ENCODE results near the gene ELF1. TPM values are rescaled to one million over a fixed set of nuclear protein-coding genes. Genes with fewer than 3 reads are reported as not detected.
A peak's percentile ranks its signal among the peaks of the same experiment; 100 is the strongest.

Gene ELF1
- total and polyA plus RNA-seq, 10 of the 15 experiments (the other 5 are each of a cell fraction or from before 2014, with no cell fraction given), result 43.3 to 97.6 (median 55.7) TPM

- TF ChIP-seq, protein P1, sequence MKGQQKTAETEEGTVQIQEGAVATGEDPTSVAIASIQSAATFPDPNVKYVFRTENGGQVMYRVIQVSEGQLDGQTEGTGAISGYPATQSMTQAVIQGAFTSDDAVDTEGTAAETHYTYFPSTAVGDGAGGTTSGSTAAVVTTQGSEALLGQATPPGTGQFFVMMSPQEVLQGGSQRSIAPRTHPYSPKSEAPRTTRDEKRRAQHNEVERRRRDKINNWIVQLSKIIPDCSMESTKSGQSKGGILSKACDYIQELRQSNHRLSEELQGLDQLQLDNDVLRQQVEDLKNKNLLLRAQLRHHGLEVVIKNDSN (IDR thresholded peaks at IDR 0.05; ENCODE audit: borderline replicate concordance, extremely low read length, insufficient read depth, low read depth, low read length), result no peak
- TF ChIP-seq ZNF217 (IDR thresholded peaks at IDR 0.05) (peak; percentile 72), CEBPB (IDR thresholded peaks at IDR 0.05; ENCODE audit: borderline replicate concordance in 1 of 2, low read depth in 2 of 2, low read length in 2 of 2) (peak in 1 of 2 experiments; percentile 76; a peak in 1 of 4 replicates), CBX5 (IDR thresholded peaks at IDR 0.05; ENCODE audit: low read depth) (peak; percentile 91; the same call in 1 of the 2 replicates), KDM1A (IDR thresholded peaks at IDR 0.05; ENCODE audit: borderline replicate concordance) (no peak), TBL1XR1 (IDR thresholded peaks at IDR 0.05; ENCODE audit: low read depth, low read length) (peak; percentile 88), GATAD2B (conservative IDR thresholded peaks at IDR 0.05; ENCODE audit: low read depth) (0 out of 2 replicates have a peak, but pooled peaks have one; percentile 38), KLF5 (IDR thresholded peaks at IDR 0.05; ENCODE audit: partially characterized antibody) (peak; percentile 43), POLR2A (IDR thresholded peaks at IDR 0.05; ENCODE audit: low read depth, low read length) (no peak), PAX5 (IDR thresholded peaks at IDR 0.05; ENCODE audit: borderline replicate concordance, low read depth, low read length) (peak; percentile 28; the same call in 1 of the 2 replicates), POLR2AphosphoS5 (IDR thresholded peaks at IDR 0.05; ENCODE audit: low read length) (peak; percentile 31; the same call in 1 of the 2 replicates), ZNF384 (IDR thresholded peaks at IDR 0.05; ENCODE audit: borderline replicate concordance, low read depth, low read length) (peak; percentile 92), MEF2A (IDR thresholded peaks at IDR 0.05; ENCODE audit: insufficient read depth, low read depth, low read length) (peak; percentile 92), JUNB (IDR thresholded peaks at IDR 0.05) (peak; percentile 70), KAT2A (conservative IDR thresholded peaks at IDR 0.05; ENCODE audit: control insufficient read depth, low read depth, low read length) (no peak), HDAC6 (IDR thresholded peaks at IDR 0.05; ENCODE audit: unreplicated experiment) (no peak), SIX5 (IDR thresholded peaks at IDR 0.05; ENCODE audit: low read depth, low read length, severe bottlenecking) (no peak), SMAD5 (IDR thresholded peaks at IDR 0.05; ENCODE audit: low read depth) (no peak), POU2F2 (IDR thresholded peaks at IDR 0.05; ENCODE audit: borderline replicate concordance, low read depth, low read length) (peak; percentile 54; the same call in 1 of the 3 replicates)
- TF ChIP-seq, protein P2, sequence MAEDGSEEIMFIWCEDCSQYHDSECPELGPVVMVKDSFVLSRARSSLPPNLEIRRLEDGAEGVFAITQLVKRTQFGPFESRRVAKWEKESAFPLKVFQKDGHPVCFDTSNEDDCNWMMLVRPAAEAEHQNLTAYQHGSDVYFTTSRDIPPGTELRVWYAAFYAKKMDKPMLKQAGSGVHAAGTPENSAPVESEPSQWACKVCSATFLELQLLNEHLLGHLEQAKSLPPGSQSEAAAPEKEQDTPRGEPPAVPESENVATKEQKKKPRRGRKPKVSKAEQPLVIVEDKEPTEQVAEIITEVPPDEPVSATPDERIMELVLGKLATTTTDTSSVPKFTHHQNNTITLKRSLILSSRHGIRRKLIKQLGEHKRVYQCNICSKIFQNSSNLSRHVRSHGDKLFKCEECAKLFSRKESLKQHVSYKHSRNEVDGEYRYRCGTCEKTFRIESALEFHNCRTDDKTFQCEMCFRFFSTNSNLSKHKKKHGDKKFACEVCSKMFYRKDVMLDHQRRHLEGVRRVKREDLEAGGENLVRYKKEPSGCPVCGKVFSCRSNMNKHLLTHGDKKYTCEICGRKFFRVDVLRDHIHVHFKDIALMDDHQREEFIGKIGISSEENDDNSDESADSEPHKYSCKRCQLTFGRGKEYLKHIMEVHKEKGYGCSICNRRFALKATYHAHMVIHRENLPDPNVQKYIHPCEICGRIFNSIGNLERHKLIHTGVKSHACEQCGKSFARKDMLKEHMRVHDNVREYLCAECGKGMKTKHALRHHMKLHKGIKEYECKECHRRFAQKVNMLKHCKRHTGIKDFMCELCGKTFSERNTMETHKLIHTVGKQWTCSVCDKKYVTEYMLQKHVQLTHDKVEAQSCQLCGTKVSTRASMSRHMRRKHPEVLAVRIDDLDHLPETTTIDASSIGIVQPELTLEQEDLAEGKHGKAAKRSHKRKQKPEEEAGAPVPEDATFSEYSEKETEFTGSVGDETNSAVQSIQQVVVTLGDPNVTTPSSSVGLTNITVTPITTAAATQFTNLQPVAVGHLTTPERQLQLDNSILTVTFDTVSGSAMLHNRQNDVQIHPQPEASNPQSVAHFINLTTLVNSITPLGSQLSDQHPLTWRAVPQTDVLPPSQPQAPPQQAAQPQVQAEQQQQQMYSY (CRISPR knock-in tag; IDR thresholded peaks at IDR 0.05), result no peak
- TF ChIP-seq, protein P3, sequence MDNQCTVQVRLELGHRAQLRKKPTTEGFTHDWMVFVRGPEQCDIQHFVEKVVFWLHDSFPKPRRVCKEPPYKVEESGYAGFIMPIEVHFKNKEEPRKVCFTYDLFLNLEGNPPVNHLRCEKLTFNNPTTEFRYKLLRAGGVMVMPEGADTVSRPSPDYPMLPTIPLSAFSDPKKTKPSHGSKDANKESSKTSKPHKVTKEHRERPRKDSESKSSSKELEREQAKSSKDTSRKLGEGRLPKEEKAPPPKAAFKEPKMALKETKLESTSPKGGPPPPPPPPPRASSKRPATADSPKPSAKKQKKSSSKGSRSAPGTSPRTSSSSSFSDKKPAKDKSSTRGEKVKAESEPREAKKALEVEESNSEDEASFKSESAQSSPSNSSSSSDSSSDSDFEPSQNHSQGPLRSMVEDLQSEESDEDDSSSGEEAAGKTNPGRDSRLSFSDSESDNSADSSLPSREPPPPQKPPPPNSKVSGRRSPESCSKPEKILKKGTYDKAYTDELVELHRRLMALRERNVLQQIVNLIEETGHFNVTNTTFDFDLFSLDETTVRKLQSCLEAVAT (IDR thresholded peaks at IDR 0.05), result peak; percentile 71
- TF ChIP-seq, protein P4, sequence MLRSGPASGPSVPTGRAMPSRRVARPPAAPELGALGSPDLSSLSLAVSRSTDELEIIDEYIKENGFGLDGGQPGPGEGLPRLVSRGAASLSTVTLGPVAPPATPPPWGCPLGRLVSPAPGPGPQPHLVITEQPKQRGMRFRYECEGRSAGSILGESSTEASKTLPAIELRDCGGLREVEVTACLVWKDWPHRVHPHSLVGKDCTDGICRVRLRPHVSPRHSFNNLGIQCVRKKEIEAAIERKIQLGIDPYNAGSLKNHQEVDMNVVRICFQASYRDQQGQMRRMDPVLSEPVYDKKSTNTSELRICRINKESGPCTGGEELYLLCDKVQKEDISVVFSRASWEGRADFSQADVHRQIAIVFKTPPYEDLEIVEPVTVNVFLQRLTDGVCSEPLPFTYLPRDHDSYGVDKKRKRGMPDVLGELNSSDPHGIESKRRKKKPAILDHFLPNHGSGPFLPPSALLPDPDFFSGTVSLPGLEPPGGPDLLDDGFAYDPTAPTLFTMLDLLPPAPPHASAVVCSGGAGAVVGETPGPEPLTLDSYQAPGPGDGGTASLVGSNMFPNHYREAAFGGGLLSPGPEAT (IDR thresholded peaks at IDR 0.05; ENCODE audit: low read depth), result peak; percentile 57; the same call in 1 of the 2 replicates
Observed at GRCh38 chr13:41004875-41005693, 14.0 kb downstream of the ELF1 start (continued).
